Endodermal cell (in vitro differentiated cells): Measurements from ENCODE around the gene SLC14A1. TPM values are rescaled to one million over a fixed set of nuclear protein-coding genes. Genes with fewer than 3 reads are reported as not detected.

ENCODE experiments used
- DNase-seq: peaks from one replicate; pipeline ENCODE4 v3.0.0-alpha.2; 2017
- H3K27ac ChIP-seq: 2 replicates; pipeline ENCODE4 v1.5.1; 2013; ENCODE audit warnings: mild to moderate bottlenecking, low read depth, low read length, moderate library complexity
- H3K27me3 ChIP-seq: 2 replicates; pipeline ENCODE4 v1.6.1; 2013; ENCODE audit warnings: mild to moderate bottlenecking, low read length, moderate library complexity; ENCODE audit not compliant: insufficient read depth, control insufficient read depth, poor library complexity, severe bottlenecking
- H3K36me3 ChIP-seq: 2 replicates; pipeline ENCODE4 v1.7.0; 2013; ENCODE audit warnings: mild to moderate bottlenecking, low read length, moderate library complexity; ENCODE audit not compliant: control insufficient read depth, insufficient read depth
- H3K4me1 ChIP-seq: one replicate; pipeline ENCODE4 v1.7.0; 2013; ENCODE audit warnings: low read length; ENCODE audit not compliant: control insufficient read depth, insufficient read depth
- H3K4me3 ChIP-seq: 2 replicates; pipeline ENCODE4 v1.5.1; 2013; ENCODE audit warnings: mild to moderate bottlenecking, low read length, moderate library complexity
- H3K9ac ChIP-seq: 2 replicates; pipeline ENCODE4 v1.6.1; 2013; ENCODE audit warnings: mild to moderate bottlenecking, low read length, moderate library complexity; ENCODE audit not compliant: poor library complexity, severe bottlenecking; ENCODE audit errors: extremely low read depth
- H3K9me3 ChIP-seq: 2 replicates; pipeline ENCODE4 v1.6.1; 2013; ENCODE audit warnings: mild to moderate bottlenecking, low read length, moderate library complexity; ENCODE audit not compliant: control insufficient read depth
- H3K27ac Mint-ChIP-seq: 2 replicates; pipeline ENCODE4 v1.8.0; 2020; ENCODE audit warnings: mixed read lengths
- H3K27me3 Mint-ChIP-seq: 2 replicates; pipeline ENCODE4 v1.8.0; 2021; ENCODE audit warnings: mild to moderate bottlenecking, mixed read lengths; ENCODE audit not compliant: insufficient read depth
- H3K36me3 Mint-ChIP-seq: 2 replicates; pipeline ENCODE4 v1.8.0; 2020; ENCODE audit warnings: low read depth, mixed read lengths
- H3K4me1 Mint-ChIP-seq: 2 replicates; pipeline ENCODE4 v1.8.0; 2020; ENCODE audit warnings: mixed read lengths
- H3K4me3 Mint-ChIP-seq: 2 replicates; pipeline ENCODE4 v1.8.0; 2020; ENCODE audit warnings: mild to moderate bottlenecking, moderate library complexity, mixed read lengths
- H3K9me3 Mint-ChIP-seq: 2 replicates; pipeline ENCODE4 v1.8.0; 2020; ENCODE audit warnings: mild to moderate bottlenecking, mixed read lengths
- CTCF ChIP-seq: fragments of 200-600 bp; sonication (generic); conservative IDR thresholded peaks from 2 replicates; pipeline ENCODE4 v1.5.0; 2021; ENCODE audit warnings: antibody characterized with exemption, mild to moderate bottlenecking
- WGBS, 2 experiments: methylation state at CpG; one replicate each; pipeline versions ENCODE4 v1.1.5 to v1.1.7; 2013; ENCODE audit warnings: missing lambda C conversion rate in 2 of 2, mixed read lengths in 1 of 2; ENCODE audit not compliant: insufficient coverage in 1 of 2, insufficient read length in 1 of 2; 5-methylcytosine and 5-hydroxymethylcytosine counted together
- total RNA-seq, 2 donors: library from RNA; stranded (reverse); fragmentation: NEBNext Ultra II Directional in 1 of 2; extraction: Animal tissue kit (Norgen Biotek cat#: 25700) in 1 of 2; gene quantifications; 2 replicates in 1 of 2; 3 replicates in 1 of 2; pipeline ENCODE4 v1.2.1, GENCODE V29; 2021

Gene SLC14A1
- total RNA-seq, 2 donors from 2014 or later, result not detected

GRCh38 chr18:45690975-45691815 is 32.8 kb upstream of the SLC14A1 start:
- Mint-ChIP-seq H3K9me3 (peaks cover 30% of the 10 kb centered on the region), H3K4me1 (peaks cover 6% of the 10 kb centered on the region)
- WGBS, 2 experiments, result 6 to 19% methylated on average over 6 to 12 of the region's 12 CpGs

GRCh38 chr18:45691816-45692179 is 32.2 kb upstream of the SLC14A1 start:
- Histone ChIP-seq H3K36me3 (no peaks in the 10 kb centered on the region), H3K9me3 (peaks cover 11% of the 10 kb centered on the region), H3K4me3 (no peak overlapping the region), H3K27ac (no peak overlapping the region), H3K9ac (no peak overlapping the region), H3K4me1 (no peaks in the 10 kb centered on the region), H3K27me3 (no peaks in the 10 kb centered on the region)
- TF ChIP-seq CTCF, result no peak
- peaks cover 4% of the 10 kb centered on the region for H3K4me1 Mint-ChIP-seq
- peaks cover 10% of the 10 kb centered on the region for H3K27me3 Mint-ChIP-seq
- no peak overlapping the region for H3K4me3 Mint-ChIP-seq
- H3K36me3 Mint-ChIP-seq, result peaks cover 2% of the 10 kb centered on the region
- WGBS, 2 experiments, result 83 to 91% methylated on average over 5 to 7 of the region's 7 CpGs
- no peak overlapping the region for H3K27ac Mint-ChIP-seq
- peaks cover 31% of the 10 kb centered on the region for H3K9me3 Mint-ChIP-seq
- no peak for DNase-seq

More at GRCh38 chr18:45690975-45691815, 32.8 kb upstream of the SLC14A1 start:
- Mint-ChIP-seq H3K27me3 (peaks cover 7% of the 10 kb centered on the region), H3K4me3 (no peak overlapping the region), H3K27ac (no peak overlapping the region), H3K36me3 (peaks cover 2% of the 10 kb centered on the region)
- no peaks in the 10 kb centered on the region for H3K36me3 ChIP-seq
- H3K9ac ChIP-seq, result no peak overlapping the region
- H3K4me1 ChIP-seq, result no peaks in the 10 kb centered on the region
- no peak overlapping the region for H3K4me3 ChIP-seq
- peak; percentile 90 for TF ChIP-seq CTCF
- no peak overlapping the region for H3K27ac ChIP-seq
- no peaks in the 10 kb centered on the region for H3K27me3 ChIP-seq
- peaks cover 11% of the 10 kb centered on the region for H3K9me3 ChIP-seq
- DNase-seq, result peak; percentile 93

GRCh38 chr18:45702708-45703265 is 21.2 kb upstream of the SLC14A1 start:
- Histone ChIP-seq H3K9ac (no peak overlapping the region), H3K4me3 (no peak overlapping the region), H3K9me3 (peaks cover 26% of the 10 kb centered on the region), H3K36me3 (no peaks in the 10 kb centered on the region), H3K4me1 (no peaks in the 10 kb centered on the region), H3K27me3 (no peaks in the 10 kb centered on the region), H3K27ac (no peak overlapping the region)
- no peak for TF ChIP-seq CTCF
- H3K4me3 Mint-ChIP-seq, result no peak overlapping the region
- H3K36me3 Mint-ChIP-seq, result no peaks in the 10 kb centered on the region
- H3K9me3 Mint-ChIP-seq, result peaks cover 62% of the 10 kb centered on the region
- no CpG with 5 or more reads among the region's 1 CpG for WGBS, 2 experiments
- peaks cover 6% of the 10 kb centered on the region for H3K27me3 Mint-ChIP-seq
- DNase-seq, result peak; percentile 15
- H3K4me1 Mint-ChIP-seq, result no peaks in the 10 kb centered on the region
- no peak overlapping the region for H3K27ac Mint-ChIP-seq
